Measurements from ENCODE around the gene CCDC141.

DNA sequence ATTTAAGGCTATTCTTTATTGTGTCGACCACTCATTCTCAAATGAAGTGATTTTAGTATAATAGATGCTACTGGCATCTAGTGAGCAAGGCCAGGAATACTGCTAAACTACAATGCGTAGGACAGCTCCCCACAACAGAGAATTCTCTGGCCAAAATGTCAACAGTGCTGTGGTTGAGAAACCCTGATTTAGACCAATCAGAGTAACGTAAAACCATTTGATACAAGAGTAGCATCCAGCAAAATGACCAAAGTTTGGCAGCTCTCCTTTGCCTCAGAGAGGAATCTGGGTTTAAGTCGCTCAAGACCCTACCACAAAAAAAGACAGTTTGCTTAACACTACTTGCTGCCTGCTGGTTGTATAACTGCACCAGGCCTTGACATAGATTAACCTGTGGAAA is 205.7 kb downstream of the CCDC141 start:
- TF ChIP-seq JUND (IDR thresholded peaks at IDR 0.05) = no peak
- TF ChIP-seq POLR2AphosphoS5 (IDR thresholded peaks at IDR 0.05; ENCODE audit: low read depth, low read length) = no peak
- TF ChIP-seq CTCF (IDR thresholded peaks at IDR 0.05 in 2 of 3, conservative IDR thresholded peaks at IDR 0.05 in 1 of 3; ENCODE audit: borderline replicate concordance in 1 of 3, insufficient read depth in 1 of 3, low read depth in 2 of 3, low read length in 2 of 3) = no peak
- TF ChIP-seq, protein P1, sequence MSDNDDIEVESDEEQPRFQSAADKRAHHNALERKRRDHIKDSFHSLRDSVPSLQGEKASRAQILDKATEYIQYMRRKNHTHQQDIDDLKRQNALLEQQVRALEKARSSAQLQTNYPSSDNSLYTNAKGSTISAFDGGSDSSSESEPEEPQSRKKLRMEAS (IDR thresholded peaks at IDR 0.05) = no peak
- no peak for TF ChIP-seq POLR2A (IDR thresholded peaks at IDR 0.05; ENCODE audit: borderline replicate concordance, extremely low read depth, insufficient read depth, insufficient read length)
- no peak for TF ChIP-seq SP1 (IDR thresholded peaks at IDR 0.05; ENCODE audit: low read depth)

Measured in HCT116 (cell line).